Esophagus muscularis mucosa (tissue), 4 donors: ENCODE results near the gene TGFBR3. TPM values are rescaled to one million over a fixed set of nuclear protein-coding genes. Genes with fewer than 3 reads are reported as not detected.
"Not testable (repeated sequence)": the region's sequence is repeated elsewhere in the genome, so short reads cannot be mapped to it uniquely, and the experiment has no call there.

Source experiments
- DNase-seq: peaks from one replicate; pipeline ENCODE4 v3.0.0-alpha.2; 2017; ENCODE audit errors: extremely low spot score
- H3K27ac ChIP-seq, 4 donors: fragments of 200-600 bp; sonication (generic); replicated peaks in 1 of 4; 1 replicate in 3 of 4; 2 replicates in 1 of 4; pipeline ENCODE4 v1.5.1; 2016 to 2019; ENCODE audit warnings: mild to moderate bottlenecking in 1 of 4
- H3K27me3 ChIP-seq, 4 donors: fragments of 200-600 bp; sonication (generic); one replicate each; pipeline versions ENCODE4 v1.5.1 to v1.6.0; 2016 to 2019
- H3K36me3 ChIP-seq, 4 donors: fragments of 200-600 bp; sonication (generic); one replicate each; pipeline ENCODE4 v1.5.1; 2016 to 2019
- H3K4me1 ChIP-seq, 4 donors: fragments of 200-600 bp; sonication (generic); one replicate each; pipeline ENCODE4 v1.5.1; 2016 to 2019
- H3K4me3 ChIP-seq, 4 donors: fragments of 200-600 bp; sonication (generic); 1 replicate in 2 of 4; 2 replicates in 2 of 4; pipeline ENCODE4 v1.5.1; 2016 to 2019; ENCODE audit warnings: mild to moderate bottlenecking in 4 of 4, moderate library complexity in 1 of 4
- H3K9me3 ChIP-seq, 4 donors: fragments of 200-600 bp; sonication (generic); 1 replicate in 3 of 4; 2 replicates in 1 of 4; pipeline ENCODE4 v1.5.1; 2016 to 2019
- CTCF ChIP-seq, 3 experiments: fragments of 200-600 bp in 2 of 3; fragments of 450-650 bp in 1 of 3; sonication (generic) in 2 of 3; IDR thresholded peaks; one replicate each; pipeline ENCODE4 v1.5.1; 2017 to 2019; ENCODE audit warnings: antibody characterized with exemption in 3 of 3, mild to moderate bottlenecking in 2 of 3, moderate library complexity in 1 of 3
- EP300 ChIP-seq: sonication (generic); formaldehyde crosslinking; IDR thresholded peaks from one replicate; pipeline ENCODE4 v1.6.1; 2017; ENCODE audit warnings: antibody characterized with exemption
- POLR2A ChIP-seq: fragments of 450-650 bp; IDR thresholded peaks from one replicate; pipeline ENCODE4 v1.6.1; 2017; ENCODE audit warnings: antibody characterized with exemption, moderate library complexity, mild to moderate bottlenecking, low read depth
- POLR2AphosphoS5 ChIP-seq, 2 donors: sonication (generic); formaldehyde crosslinking; IDR thresholded peaks; one replicate each; pipeline ENCODE4 v1.6.1; 2017; ENCODE audit warnings: antibody characterized with exemption in 2 of 2
- whole genome bisulfite sequencing: methylation state at CpG from one replicate; pipeline ENCODE4 v1.1.5; 2018; 5-methylcytosine and 5-hydroxymethylcytosine counted together
- intact Hi-C: fragments of 100-400 bp; cut with DNase I; formaldehyde crosslinking; loops from one replicate; pipeline ENCODE4 v1.15.1; 2023
- total RNA-seq, 4 donors: library from RNA; depleted of rRNA; stranded (reverse); fragments of >200 nt; gene quantifications; one replicate each; pipeline versions ENCODE4 v1.1.0 to v1.2.1, GENCODE V29; 2016

The TGFBR3 gene
- total RNA-seq, 4 donors from 2014 or later, result 176 to 262 (median 188) TPM

GRCh38 chr1:91844862-91845528 lies 41.0 kb downstream of the TGFBR3 start:
- DNase-seq, result no peak
- H3K27ac ChIP-seq, result peak overlapping the region; percentile 77 to 85 (median 83)
- peaks cover 0 to 6% (median 0%) of the 10 kb centered on the region in 4 donors for H3K9me3 ChIP-seq
- H3K4me3 ChIP-seq, result no peak overlapping the region
- TF ChIP-seq EP300, result no peak
- no peak for TF ChIP-seq POLR2A
- TF ChIP-seq CTCF (IDR thresholded peaks at IDR 0.05), result no peak
- peak; percentile 46 to 71 for TF ChIP-seq POLR2AphosphoS5 (IDR thresholded peaks at IDR 0.05)
- H3K27me3 ChIP-seq, result no peaks in the 10 kb centered on the region
- 34% methylated on average over 6 of the region's 6 CpGs for WGBS
- intact Hi-C loops, result loop anchor here (5.0 kb wide), 1 partner anchor 37 kb away; no protein-coding TSS in a partner anchor
- H3K4me1 ChIP-seq, result peaks cover 32 to 90% (median 80%) of the 10 kb centered on the region in 4 donors
- H3K36me3 ChIP-seq, result no peaks in the 10 kb centered on the region

GRCh38 chr1:91843843-91844242 lies 42.1 kb downstream of the TGFBR3 start:
- TF ChIP-seq CTCF (IDR thresholded peaks at IDR 0.05) (no peak), EP300 (no peak), POLR2A (no peak), POLR2AphosphoS5 (IDR thresholded peaks at IDR 0.05) (no peak)
- H3K27me3 ChIP-seq, result no peaks in the 10 kb centered on the region
- intact Hi-C loops, result no loop called here
- H3K27ac ChIP-seq, result peak overlapping the region; percentile 77 to 85 (median 83)
- 84% methylated on average over 3 of the region's 3 CpGs for WGBS
- no peak for DNase-seq
- peaks cover 0 to 6% (median 0%) of the 10 kb centered on the region in 4 donors for H3K9me3 ChIP-seq
- H3K36me3 ChIP-seq, result no peaks in the 10 kb centered on the region
- peaks cover 32 to 88% (median 77%) of the 10 kb centered on the region in 4 donors for H3K4me1 ChIP-seq
- no peak overlapping the region for H3K4me3 ChIP-seq

- TF ChIP-seq POLR2AphosphoS5 (IDR thresholded peaks at IDR 0.05) (no peak), EP300 (no peak), POLR2A (no peak), CTCF (IDR thresholded peaks at IDR 0.05) (no peak)
- Histone ChIP-seq H3K4me1 (peaks cover 26 to 84% (median 66%) of the 10 kb centered on the region in 4 donors), H3K4me3 (no peak overlapping the region), H3K36me3 (no peaks in the 10 kb centered on the region), H3K27me3 (no peaks in the 10 kb centered on the region), H3K27ac (peak overlapping the region; percentile 77 to 85 (median 83)), H3K9me3 (peaks cover 0 to 6% (median 0%) of the 10 kb centered on the region in 4 donors)
- DNase-seq, result no peak
- intact Hi-C loops, result no loop called here
These were observed 43.4 kb downstream of the TGFBR3 start for GRCh38 chr1:91842563-91842962.

GRCh38 chr1:91842056-91842455 lies 43.9 kb downstream of the TGFBR3 start:
- 85% methylated on average over 3 of the region's 3 CpGs for WGBS
- TF ChIP-seq POLR2A (no peak), POLR2AphosphoS5 (IDR thresholded peaks at IDR 0.05) (no peak), CTCF (IDR thresholded peaks at IDR 0.05) (no peak), EP300 (no peak)
- DNase-seq, result no peak
- Histone ChIP-seq H3K4me3 (no peak overlapping the region), H3K9me3 (peaks cover 0 to 6% (median 0%) of the 10 kb centered on the region in 4 donors), H3K27me3 (no peaks in the 10 kb centered on the region), H3K27ac (peak overlapping the region; percentile 77 to 85 (median 83)), H3K36me3 (no peaks in the 10 kb centered on the region), H3K4me1 (peaks cover 22 to 84% (median 61%) of the 10 kb centered on the region in 4 donors)
- intact Hi-C loops, result no loop called here

GRCh38 chr1:91840276-91840675 lies 45.7 kb downstream of the TGFBR3 start:
- H3K27me3 ChIP-seq, H3K9me3 ChIP-seq, intact Hi-C loops, DNase-seq, H3K4me3 ChIP-seq, H3K36me3 ChIP-seq: not testable (repeated sequence)
- peaks cover 9 to 84% (median 59%) of the 10 kb centered on the region in 4 donors for H3K4me1 ChIP-seq
- H3K27ac ChIP-seq, result peak overlapping the region; percentile 3 to 85 (median 66)
